Transverse colon (tissue), 4 donors: ENCODE measurements around the gene ZDHHC22. TPM values are rescaled to one million over a fixed set of nuclear protein-coding genes. Genes with fewer than 3 reads are reported as not detected.

Experiments
- DNase-seq: peaks from one replicate; pipeline ENCODE4 v3.0.0-alpha.2; 2019
- H3K27ac ChIP-seq, 4 donors: fragments of 200-600 bp; sonication (generic); 2 replicates each; pipeline ENCODE4 v1.5.1; 2016 to 2018; ENCODE audit warnings: inconsistent platforms in 4 of 4
- H3K27me3 ChIP-seq: fragments of 200-600 bp; sonication (generic); 2 replicates; pipeline ENCODE4 v1.5.1; 2017; ENCODE audit warnings: inconsistent platforms
- H3K36me3 ChIP-seq, 4 donors: fragments of 200-600 bp; sonication (generic); 2 replicates each; pipeline ENCODE4 v1.5.1; 2017 to 2019; ENCODE audit warnings: inconsistent platforms in 4 of 4
- H3K4me1 ChIP-seq, 4 donors: fragments of 200-600 bp; sonication (generic); 2 replicates each; pipeline ENCODE4 v1.5.1; 2017 to 2020; ENCODE audit warnings: inconsistent platforms in 4 of 4
- H3K4me3 ChIP-seq, 4 donors: fragments of 200-600 bp; sonication (generic); 1 replicate in 1 of 4; 2 replicates in 3 of 4; pipeline versions ENCODE4 v1.5.1 to v1.6.1; 2017 to 2019; ENCODE audit warnings: inconsistent platforms in 4 of 4
- H3K9me3 ChIP-seq, 2 donors: fragments of 200-600 bp; sonication (generic); 2 replicates each; pipeline ENCODE4 v1.5.1; 2017 to 2019; ENCODE audit warnings: inconsistent platforms in 2 of 2
- EP300 ChIP-seq: sonication (generic); formaldehyde crosslinking; IDR thresholded peaks from one replicate; pipeline ENCODE4 v1.6.1; 2017; ENCODE audit warnings: antibody characterized with exemption, low read depth
- POLR2A ChIP-seq: fragments of 450-650 bp; IDR thresholded peaks from one replicate; pipeline ENCODE4 v1.6.1; 2016; ENCODE audit warnings: antibody characterized with exemption, mild to moderate bottlenecking, moderate library complexity
- POLR2AphosphoS5 ChIP-seq, 3 donors: sonication (generic); formaldehyde crosslinking; IDR thresholded peaks; one replicate each; pipeline ENCODE4 v1.6.1; 2016; ENCODE audit warnings: antibody characterized with exemption in 3 of 3
- WGBS, 2 donors: methylation state at CpG; one replicate each; pipeline ENCODE4 v1.1.5; 2018; ENCODE audit warnings: low coverage in 1 of 2; 5-methylcytosine and 5-hydroxymethylcytosine counted together
- in situ Hi-C, 4 donors: fragments of 200-750 bp; cut with MboI; loops; one replicate each; pipeline versions ENCODE4 v1.15.0 to v1.15.1; 2017; ENCODE audit warnings: low sequenced_read_pairs in 3 of 4, low pct_ligation_motif_present in 1 of 4, low pct_unique_long_range_greater_than_20kb in 1 of 4
- intact Hi-C: fragments of 100-400 bp; cut with DNase I; formaldehyde crosslinking; loops from one replicate; pipeline ENCODE4 v1.15.1; 2023; ENCODE audit warnings: low total_unique reads
- total RNA-seq, 4 donors: library from RNA; depleted of rRNA; stranded (reverse); fragments of >200 nt; gene quantifications; one replicate each; pipeline ENCODE4 v1.1.0, GENCODE V29; 2016
- TF ChIP-seq, protein P1 (sequence below), 5 experiments: fragments of 200-600 bp in 3 of 5; fragments of 450-650 bp in 2 of 5; sonication (generic) in 3 of 5; IDR thresholded peaks; 1 replicate in 2 of 5; 2 replicates in 3 of 5; pipeline ENCODE4 v1.5.1; 2016 to 2017; ENCODE audit warnings: antibody characterized with exemption in 5 of 5, inconsistent platforms in 3 of 5, mild to moderate bottlenecking in 2 of 5, moderate library complexity in 1 of 5

Gene ZDHHC22
- total RNA-seq, 4 donors from 2014 or later, result 0.14 TPM; not detected in 3

DNA sequence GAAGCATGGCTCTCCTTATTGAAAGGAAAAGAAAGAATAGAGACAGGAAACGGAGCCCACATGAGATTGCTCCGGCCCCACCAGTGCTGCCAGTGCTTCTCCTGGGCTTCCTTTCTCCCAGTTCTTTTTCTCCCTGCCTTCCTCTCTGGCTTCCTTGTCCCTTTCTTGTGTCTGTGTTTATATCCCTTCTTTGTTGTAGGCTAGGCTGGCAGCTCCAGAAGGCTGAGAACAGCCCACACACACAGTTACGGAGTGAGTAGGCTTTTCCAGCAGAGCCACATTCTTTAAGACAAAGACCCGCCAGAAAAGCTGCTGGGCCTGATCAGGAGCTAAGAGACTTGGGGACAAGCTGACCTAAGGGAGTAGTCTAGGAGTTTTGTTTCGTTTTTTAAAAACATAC lies 30.6 kb downstream of the ZDHHC22 start:
- 73 to 79% methylated on average over 5 of the region's 5 CpGs for WGBS, 2 donors
- Histone ChIP-seq H3K4me1 (peaks cover 0 to 13% (median 6%) of the 10 kb centered on the region in 4 donors), H3K9me3 (no peaks in the 10 kb centered on the region), H3K4me3 (no peak overlapping the region), H3K27ac (peak overlapping the region; percentile 39 to 71 (median 52)), H3K27me3 (no peaks in the 10 kb centered on the region), H3K36me3 (peaks cover 0 to 65% (median 29%) of the 10 kb centered on the region in 4 donors)
- no peak for TF ChIP-seq POLR2AphosphoS5 (IDR thresholded peaks at IDR 0.05)
- TF ChIP-seq EP300, result no peak
- TF ChIP-seq, protein P1, sequence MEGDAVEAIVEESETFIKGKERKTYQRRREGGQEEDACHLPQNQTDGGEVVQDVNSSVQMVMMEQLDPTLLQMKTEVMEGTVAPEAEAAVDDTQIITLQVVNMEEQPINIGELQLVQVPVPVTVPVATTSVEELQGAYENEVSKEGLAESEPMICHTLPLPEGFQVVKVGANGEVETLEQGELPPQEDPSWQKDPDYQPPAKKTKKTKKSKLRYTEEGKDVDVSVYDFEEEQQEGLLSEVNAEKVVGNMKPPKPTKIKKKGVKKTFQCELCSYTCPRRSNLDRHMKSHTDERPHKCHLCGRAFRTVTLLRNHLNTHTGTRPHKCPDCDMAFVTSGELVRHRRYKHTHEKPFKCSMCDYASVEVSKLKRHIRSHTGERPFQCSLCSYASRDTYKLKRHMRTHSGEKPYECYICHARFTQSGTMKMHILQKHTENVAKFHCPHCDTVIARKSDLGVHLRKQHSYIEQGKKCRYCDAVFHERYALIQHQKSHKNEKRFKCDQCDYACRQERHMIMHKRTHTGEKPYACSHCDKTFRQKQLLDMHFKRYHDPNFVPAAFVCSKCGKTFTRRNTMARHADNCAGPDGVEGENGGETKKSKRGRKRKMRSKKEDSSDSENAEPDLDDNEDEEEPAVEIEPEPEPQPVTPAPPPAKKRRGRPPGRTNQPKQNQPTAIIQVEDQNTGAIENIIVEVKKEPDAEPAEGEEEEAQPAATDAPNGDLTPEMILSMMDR (IDR thresholded peaks at IDR 0.05), result no peak
- TF ChIP-seq POLR2A, result no peak
- in situ Hi-C loops (no loop called here), intact Hi-C loops (no loop called here)
- no peak for DNase-seq

DNA sequence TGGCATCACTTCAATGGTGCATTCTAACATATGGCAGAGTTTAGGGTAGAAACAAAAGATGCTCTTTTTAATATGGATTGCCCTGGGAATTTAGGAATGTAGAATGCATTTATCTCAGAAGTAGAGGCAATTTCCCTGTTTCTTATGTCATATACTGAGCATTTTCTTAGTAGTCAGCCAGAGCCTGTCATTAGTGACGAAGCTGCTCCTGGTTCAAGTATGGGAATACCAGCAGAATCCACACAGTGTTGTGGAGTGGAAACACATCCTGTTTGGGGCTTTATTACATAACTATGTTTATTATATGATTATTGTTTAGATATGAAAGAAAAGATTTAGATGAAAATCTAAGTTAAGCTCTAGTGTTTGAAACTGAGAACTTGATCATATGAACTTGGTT lies 31.3 kb downstream of the ZDHHC22 start:
- H3K9me3 ChIP-seq, result no peaks in the 10 kb centered on the region
- no peak for DNase-seq
- in situ Hi-C loops (no loop called here), intact Hi-C loops (no loop called here)
- WGBS, 2 donors, result 88 to 100% methylated on average over 1 of the region's 1 CpG
- no peak overlapping the region for H3K4me3 ChIP-seq
- H3K4me1 ChIP-seq, result peaks cover 1 to 21% (median 8%) of the 10 kb centered on the region in 4 donors
- H3K27me3 ChIP-seq, result no peaks in the 10 kb centered on the region
- H3K36me3 ChIP-seq, result peaks cover 0 to 63% (median 29%) of the 10 kb centered on the region in 4 donors
- peak overlapping the region in 3 of 4 donors; percentile 40 to 71 (median 64) for H3K27ac ChIP-seq
- no peak for TF ChIP-seq POLR2A
- no peak for TF ChIP-seq POLR2AphosphoS5 (IDR thresholded peaks at IDR 0.05)
- no peak for TF ChIP-seq EP300
- TF ChIP-seq, protein P1 (IDR thresholded peaks at IDR 0.05), result no peak

DNA sequence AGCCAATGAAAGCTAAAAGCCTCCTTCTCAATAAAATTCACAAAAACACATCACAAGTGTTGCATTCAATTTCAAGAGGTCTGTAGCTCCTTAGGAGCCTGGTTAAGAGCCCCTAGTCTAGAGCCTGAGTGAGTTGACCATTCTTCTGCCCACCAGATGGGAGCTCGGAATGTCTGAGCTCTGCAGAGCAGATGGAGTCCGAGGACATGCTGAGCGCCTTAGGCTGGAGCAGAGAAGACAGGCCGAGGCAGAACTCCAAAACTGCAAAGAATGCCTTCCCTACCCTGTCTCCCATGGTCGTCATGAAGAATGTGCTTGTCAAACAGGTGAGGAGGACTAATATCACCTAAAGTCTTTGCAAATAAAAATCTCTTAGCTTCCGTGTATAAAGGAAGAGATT lies 31.9 kb downstream of the ZDHHC22 start:
- intact Hi-C loops (no loop called here), in situ Hi-C loops (no loop called here)
- TF ChIP-seq EP300, result no peak
- TF ChIP-seq, protein P1 (IDR thresholded peaks at IDR 0.05), result no peak
- Histone ChIP-seq H3K4me3 (no peak overlapping the region), H3K4me1 (peaks cover 3 to 27% (median 14%) of the 10 kb centered on the region in 4 donors), H3K36me3 (peaks cover 0 to 57% (median 27%) of the 10 kb centered on the region in 4 donors), H3K27ac (peak overlapping the region in 1 of 4 donors; percentile 4), H3K27me3 (no peaks in the 10 kb centered on the region), H3K9me3 (no peaks in the 10 kb centered on the region)
- no peak for DNase-seq
- 40 to 73% methylated on average over 1 to 6 of the region's 6 CpGs for WGBS, 2 donors

DNA sequence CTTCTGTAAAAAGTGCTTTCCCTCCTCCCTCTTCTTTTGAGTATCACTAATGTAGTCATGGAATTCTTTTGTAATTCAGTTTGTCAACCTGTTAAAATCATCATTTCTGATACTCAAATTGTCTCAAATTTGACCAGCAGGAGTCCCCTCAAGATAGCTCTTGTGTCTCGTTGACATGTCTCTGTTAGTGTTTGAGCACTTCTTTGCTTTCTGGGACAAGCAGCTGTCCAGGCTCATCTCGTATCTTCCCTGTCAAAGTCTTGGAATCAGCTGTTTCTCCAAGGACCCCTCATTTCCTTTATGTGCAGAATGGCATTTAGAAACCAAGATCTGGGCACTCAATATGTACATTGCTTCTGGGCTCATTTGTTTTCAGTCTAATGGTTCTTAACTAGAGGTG lies 32.8 kb downstream of the ZDHHC22 start:
- intact Hi-C loops, result no loop called here
- Histone ChIP-seq H3K27me3 (no peaks in the 10 kb centered on the region), H3K36me3 (peaks cover 0 to 48% (median 21%) of the 10 kb centered on the region in 4 donors), H3K4me1 (peaks cover 11 to 36% (median 18%) of the 10 kb centered on the region in 4 donors), H3K27ac (no peak overlapping the region), H3K4me3 (no peak overlapping the region), H3K9me3 (no peaks in the 10 kb centered on the region)
- WGBS, 2 donors, result 83 to 84% methylated on average over 2 of the region's 2 CpGs
- TF ChIP-seq EP300, result no peak
- no peak for TF ChIP-seq POLR2AphosphoS5 (IDR thresholded peaks at IDR 0.05)
- no peak for TF ChIP-seq POLR2A
- TF ChIP-seq, protein P1 (IDR thresholded peaks at IDR 0.05), result no peak
- DNase-seq, result no peak
- in situ Hi-C loops, result no loop called here
